AG09309 (cell line): Measurements from ENCODE around the gene MYBBP1A.

Experiments
- DNase-seq: peaks from one replicate; pipeline ENCODE4 v3.0.0-alpha.2; 2010; ENCODE audit warnings: low read depth
- H3K4me3 ChIP-seq: 2 replicates; pipeline ENCODE4 v1.5.1; 2011; ENCODE audit warnings: mild to moderate bottlenecking, low read depth, low read length, moderate library complexity; ENCODE audit not compliant: control insufficient read depth
- TF ChIP-seq, protein P1 (sequence below): IDR thresholded peaks from 2 replicates; pipeline ENCODE4 v1.5.1; 2011; ENCODE audit warnings: mild to moderate bottlenecking, low read depth, low read length, inconsistent platforms; ENCODE audit not compliant: insufficient read depth, control insufficient read depth; ENCODE audit errors: missing control alignments

MYBBP1A gene

DNA sequence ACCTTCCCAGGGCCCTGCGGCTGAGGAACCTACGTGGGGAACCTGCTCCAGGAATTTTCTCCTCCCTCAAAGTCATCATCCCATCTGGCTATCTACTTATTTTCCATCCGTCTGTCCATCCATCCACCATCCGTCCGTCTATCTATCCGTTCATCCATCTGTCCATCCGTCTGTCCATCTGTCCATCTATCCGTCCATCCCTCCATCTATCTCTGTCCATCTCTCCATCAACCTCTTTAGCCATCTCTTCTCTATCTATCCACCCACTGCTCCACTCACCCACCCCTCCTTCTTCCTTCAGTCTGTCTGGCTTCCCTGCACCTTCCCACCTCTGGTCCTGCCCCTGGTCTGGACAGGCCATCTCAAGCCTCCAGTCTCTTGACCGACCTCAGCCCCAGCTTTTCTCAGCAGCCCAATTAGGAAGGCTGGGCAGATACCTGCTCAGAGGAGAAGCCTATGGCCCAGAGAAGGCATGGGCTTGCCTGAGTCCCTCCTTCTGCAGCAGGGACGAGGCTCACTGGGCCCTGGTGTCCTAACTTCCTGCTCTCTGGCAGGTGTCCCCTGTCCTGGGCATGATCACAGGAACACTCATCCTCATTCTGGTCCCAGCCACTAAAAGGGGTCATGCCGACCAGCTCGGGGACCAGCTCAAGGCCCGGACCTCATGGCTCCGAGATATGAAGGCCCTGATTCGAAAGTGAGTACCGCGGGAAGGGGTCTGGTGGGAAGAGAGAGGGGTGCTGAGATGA lies 23.0 kb downstream of the MYBBP1A start:
- no peak for DNase-seq
- TF ChIP-seq, protein P1, sequence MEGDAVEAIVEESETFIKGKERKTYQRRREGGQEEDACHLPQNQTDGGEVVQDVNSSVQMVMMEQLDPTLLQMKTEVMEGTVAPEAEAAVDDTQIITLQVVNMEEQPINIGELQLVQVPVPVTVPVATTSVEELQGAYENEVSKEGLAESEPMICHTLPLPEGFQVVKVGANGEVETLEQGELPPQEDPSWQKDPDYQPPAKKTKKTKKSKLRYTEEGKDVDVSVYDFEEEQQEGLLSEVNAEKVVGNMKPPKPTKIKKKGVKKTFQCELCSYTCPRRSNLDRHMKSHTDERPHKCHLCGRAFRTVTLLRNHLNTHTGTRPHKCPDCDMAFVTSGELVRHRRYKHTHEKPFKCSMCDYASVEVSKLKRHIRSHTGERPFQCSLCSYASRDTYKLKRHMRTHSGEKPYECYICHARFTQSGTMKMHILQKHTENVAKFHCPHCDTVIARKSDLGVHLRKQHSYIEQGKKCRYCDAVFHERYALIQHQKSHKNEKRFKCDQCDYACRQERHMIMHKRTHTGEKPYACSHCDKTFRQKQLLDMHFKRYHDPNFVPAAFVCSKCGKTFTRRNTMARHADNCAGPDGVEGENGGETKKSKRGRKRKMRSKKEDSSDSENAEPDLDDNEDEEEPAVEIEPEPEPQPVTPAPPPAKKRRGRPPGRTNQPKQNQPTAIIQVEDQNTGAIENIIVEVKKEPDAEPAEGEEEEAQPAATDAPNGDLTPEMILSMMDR: no peak
- H3K4me3 ChIP-seq: no peak overlapping the region

- H3K4me3 ChIP-seq: no peak overlapping the region
- TF ChIP-seq, protein P1: no peak
- no peak for DNase-seq
Observed at GRCh38 chr17:4530799-4531730, 24.1 kb downstream of the MYBBP1A start.

DNA sequence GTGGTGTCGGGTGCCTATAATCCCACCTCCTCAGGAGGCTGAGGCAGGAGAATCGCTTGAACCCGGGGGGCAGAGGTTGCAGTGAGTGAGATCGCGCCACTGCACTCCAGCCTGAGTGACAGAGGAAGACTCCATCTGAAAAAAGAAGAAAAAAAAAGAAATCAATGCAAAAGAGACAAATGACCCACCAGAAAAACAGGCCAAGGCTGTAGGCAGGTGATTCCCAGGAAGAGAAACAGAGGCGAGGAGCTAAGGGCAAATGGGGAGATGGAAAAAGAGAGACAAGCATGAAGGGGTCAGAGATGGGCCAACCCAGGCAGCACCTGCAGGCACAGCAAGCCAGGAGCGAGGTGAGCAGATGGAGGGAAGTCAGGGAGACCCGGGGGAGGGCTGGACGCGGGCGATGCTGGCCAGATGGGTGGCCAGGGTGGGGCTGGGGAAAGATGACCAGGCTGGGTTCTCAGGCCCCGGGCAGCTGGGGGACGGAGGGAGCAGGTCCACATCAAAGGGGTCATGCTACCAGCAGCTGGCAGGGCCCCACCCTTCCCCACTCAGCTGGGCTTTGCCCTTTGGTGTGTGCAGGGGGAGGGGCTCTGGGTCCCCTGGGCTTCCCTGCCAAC lies 25.5 kb downstream of the MYBBP1A start:
- H3K4me3 ChIP-seq: no peak overlapping the region
- TF ChIP-seq, protein P1: no peak
- no peak for DNase-seq

DNA sequence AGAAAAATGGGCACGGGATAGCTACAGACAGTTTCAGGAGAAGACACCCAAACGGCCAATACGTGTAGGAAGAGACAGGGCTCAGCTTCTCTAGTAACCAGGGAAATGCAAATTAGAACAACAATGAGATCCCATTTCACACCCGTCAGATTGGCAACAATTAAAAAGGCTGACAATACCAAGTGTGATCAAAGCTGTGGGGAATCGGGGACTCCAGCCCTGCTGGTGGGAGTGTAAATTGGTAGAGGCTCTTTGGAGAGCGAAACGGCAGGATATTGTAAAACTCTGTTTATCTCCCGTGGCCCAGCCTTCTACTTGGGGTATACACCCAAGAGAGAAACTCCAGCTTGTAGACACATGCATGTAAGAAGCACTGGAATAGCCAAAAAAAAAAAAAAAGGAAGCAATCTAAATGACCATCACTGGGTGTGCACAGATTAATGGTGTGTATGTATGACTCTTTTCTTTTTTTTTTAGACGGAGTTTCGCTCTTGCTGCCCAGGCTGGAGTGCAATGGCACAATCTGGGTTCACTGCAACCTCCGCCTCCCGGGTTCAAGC lies 27.5 kb downstream of the MYBBP1A start:
- TF ChIP-seq, protein P1: no peak
- no peak for DNase-seq
- no peak overlapping the region for H3K4me3 ChIP-seq

DNA sequence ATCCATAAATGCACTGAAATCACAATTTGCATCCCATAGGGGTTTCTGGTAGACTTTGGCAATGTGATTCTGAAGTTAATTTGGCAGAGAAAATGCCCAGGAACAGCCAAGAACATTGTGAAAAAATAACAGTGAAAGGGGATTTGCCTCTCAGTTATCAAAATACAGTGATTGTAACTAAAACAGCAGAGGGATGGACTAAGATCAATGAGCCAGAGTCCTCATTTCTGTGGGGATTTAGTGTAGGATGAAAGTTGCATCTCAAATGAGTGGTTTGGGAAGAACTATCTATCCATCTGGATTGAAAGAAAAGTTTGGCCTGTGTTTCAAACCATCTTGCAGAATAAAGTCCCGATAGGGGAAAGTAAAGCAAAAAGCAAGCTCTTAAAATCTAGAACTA lies 28.1 kb downstream of the MYBBP1A start:
- TF ChIP-seq, protein P1: no peak
- no peak for DNase-seq
- no peak overlapping the region for H3K4me3 ChIP-seq

DNA sequence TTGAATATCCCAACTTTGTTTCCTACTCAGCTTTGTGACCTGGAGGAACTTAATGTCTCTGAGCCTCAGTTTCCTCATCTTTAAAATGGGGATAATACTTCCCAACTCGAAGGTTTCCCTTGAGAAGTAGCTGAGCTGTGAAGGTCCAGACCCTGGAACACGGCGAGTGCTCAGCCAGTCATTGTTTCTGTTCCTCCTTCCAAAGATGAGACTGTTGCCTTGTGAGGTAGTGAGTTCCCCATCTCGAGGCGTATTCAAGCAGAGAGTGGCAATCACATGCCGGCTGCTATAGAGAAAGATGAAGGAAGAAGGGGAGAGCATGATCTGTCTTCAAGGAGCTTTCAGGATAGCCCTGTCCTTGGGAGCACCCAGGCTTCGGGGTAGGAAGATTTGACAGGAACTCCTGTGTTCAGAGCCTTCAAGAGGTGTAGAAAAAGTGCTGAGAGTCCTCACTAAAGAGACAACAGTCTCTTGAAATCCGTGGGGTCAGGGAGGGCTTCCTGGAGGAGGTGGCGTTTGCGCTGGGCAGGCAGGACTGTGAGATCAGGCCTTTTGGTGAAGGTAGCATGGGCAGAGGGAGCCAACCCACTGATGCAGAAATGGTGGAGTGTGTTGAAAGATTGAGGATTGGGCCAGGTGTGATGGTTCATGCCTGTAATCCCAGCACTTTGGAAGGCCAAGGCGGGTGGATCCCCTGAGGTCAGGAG lies 29.3 kb downstream of the MYBBP1A start:
- H3K4me3 ChIP-seq: no peak overlapping the region
- TF ChIP-seq, protein P1: no peak
- no peak for DNase-seq
